Karpas-422 (cell line): Measurements from ENCODE around the gene MAFF. TPM values are rescaled to one million over a fixed set of nuclear protein-coding genes. Genes with fewer than 3 reads are reported as not detected.

ENCODE experiments used
- DNase-seq: peaks from one replicate; pipeline ENCODE4 v3.0.0-alpha.2; 2015
- H2AFZ ChIP-seq: fragments of 200-600 bp; sonication (generic); 2 replicates; pipeline ENCODE4 v1.6.1; 2014; ENCODE audit warnings: antibody characterized with exemption, low read length, mixed read lengths
- H3K27ac ChIP-seq: fragments of 200-600 bp; sonication (generic); 2 replicates; pipeline ENCODE4 v1.5.1; 2014; ENCODE audit warnings: mild to moderate bottlenecking, low read length, moderate library complexity
- H3K27me3 ChIP-seq: fragments of 200-600 bp; sonication (generic); 2 replicates; pipeline ENCODE4 v1.6.1; 2014; ENCODE audit warnings: low read length, mixed read lengths
- H3K36me3 ChIP-seq: fragments of 200-600 bp; sonication (generic); 2 replicates; pipeline ENCODE4 v1.6.1; 2014; ENCODE audit warnings: low read length, mixed read lengths; ENCODE audit not compliant: insufficient read depth
- H3K4me1 ChIP-seq: fragments of 200-600 bp; sonication (generic); 2 replicates; pipeline ENCODE4 v1.6.1; 2014; ENCODE audit warnings: mild to moderate bottlenecking, low read length, mixed read lengths
- H3K4me2 ChIP-seq: fragments of 200-600 bp; sonication (generic); 2 replicates; pipeline ENCODE4 v1.6.1; 2014; ENCODE audit warnings: low read length, low read depth, mild to moderate bottlenecking; ENCODE audit not compliant: poor library complexity, severe bottlenecking
- H3K4me3 ChIP-seq: fragments of 200-600 bp; sonication (generic); 2 replicates; pipeline ENCODE4 v1.5.1; 2014; ENCODE audit warnings: mild to moderate bottlenecking, antibody characterized with exemption, low read length, mixed read lengths
- H3K79me2 ChIP-seq: fragments of 200-600 bp; sonication (generic); 2 replicates; pipeline ENCODE4 v1.6.1; 2014; ENCODE audit warnings: mild to moderate bottlenecking, low read length, mixed read lengths
- H3K9ac ChIP-seq: fragments of 200-600 bp; sonication (generic); 2 replicates; pipeline ENCODE4 v1.6.0; 2014; ENCODE audit warnings: low read length
- H3K9me2 ChIP-seq: fragments of 200-600 bp; sonication (generic), shearing (Covaris generic); replicated peaks from 2 replicates; pipeline ENCODE4 v1.6.0; 2014; ENCODE audit warnings: mild to moderate bottlenecking, low read length, moderate library complexity; ENCODE audit not compliant: insufficient read depth
- H3K9me3 ChIP-seq: fragments of 300-700, 200-600 bp; sonication (generic); 2 replicates; pipeline ENCODE4 v1.6.1; 2014; ENCODE audit warnings: low read length, mixed read lengths
- H4K20me1 ChIP-seq: fragments of 200-600 bp; sonication (generic); 2 replicates; pipeline ENCODE4 v1.6.1; 2014; ENCODE audit warnings: mild to moderate bottlenecking, antibody characterized with exemption, low read length, low read depth; ENCODE audit not compliant: insufficient read depth
- total RNA-seq: library from RNA; depleted of rRNA; stranded (reverse); fragments of >200 nt; shearing (Covaris generic); gene quantifications from 2 replicates; pipeline ENCODE4 v1.2.3, GENCODE V29; 2014; ENCODE audit warnings: low replicate concordance

MAFF gene
- total RNA-seq, 1 experiment from 2014 or later: 2.9 TPM

DNA sequence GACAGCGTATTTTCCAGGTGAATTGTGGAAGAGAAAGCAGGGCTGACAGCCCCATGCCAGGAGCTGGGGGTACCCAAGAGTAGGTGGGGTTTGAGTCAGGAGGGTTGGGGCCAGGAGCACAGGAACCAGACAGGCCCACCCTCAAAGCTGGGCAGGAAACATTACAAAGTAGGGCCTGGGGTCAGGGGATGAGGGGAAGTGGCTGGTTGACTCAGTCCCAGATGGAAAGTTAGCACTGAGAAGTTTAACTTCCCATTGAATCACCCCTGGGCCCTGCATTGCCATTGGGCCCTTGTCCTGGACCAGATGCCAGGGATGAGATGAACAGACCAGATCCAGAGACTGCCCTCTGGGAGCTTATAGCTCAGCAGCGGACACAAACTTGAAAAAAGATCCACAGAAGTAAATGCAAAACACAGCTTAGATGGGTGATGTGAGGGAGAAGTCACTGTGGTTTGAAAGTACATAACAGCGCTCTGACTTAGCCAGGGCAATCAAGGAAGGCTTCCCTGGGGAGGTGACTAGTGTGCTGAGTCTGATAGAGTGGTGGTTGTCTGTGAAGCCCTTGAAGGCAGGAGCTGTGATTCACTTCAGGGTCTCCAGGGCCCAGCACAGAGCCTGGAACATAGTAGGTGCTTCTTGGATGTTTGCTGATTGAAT is 2.2 kb downstream of the MAFF start:
- no peaks in the 10 kb centered on the region for H3K27me3 ChIP-seq
- H3K9ac ChIP-seq: peak overlapping the region; percentile 67
- H3K27ac ChIP-seq: no peak overlapping the region
- no peaks in the 10 kb centered on the region for H3K9me2 ChIP-seq
- peak overlapping the region; percentile 73; the same call in 1 of the 2 replicates for H3K4me3 ChIP-seq
- no peaks in the 10 kb centered on the region for H3K79me2 ChIP-seq
- no peak overlapping the region for H2AFZ ChIP-seq
- no peak for DNase-seq
- H3K9me3 ChIP-seq: no peaks in the 10 kb centered on the region
- peak overlapping the region; percentile 83 for H3K4me2 ChIP-seq
- H3K36me3 ChIP-seq: no peaks in the 10 kb centered on the region
- H3K4me1 ChIP-seq: peaks cover 36% of the 10 kb centered on the region
- H4K20me1 ChIP-seq: peaks cover 21% of the 10 kb centered on the region

DNA sequence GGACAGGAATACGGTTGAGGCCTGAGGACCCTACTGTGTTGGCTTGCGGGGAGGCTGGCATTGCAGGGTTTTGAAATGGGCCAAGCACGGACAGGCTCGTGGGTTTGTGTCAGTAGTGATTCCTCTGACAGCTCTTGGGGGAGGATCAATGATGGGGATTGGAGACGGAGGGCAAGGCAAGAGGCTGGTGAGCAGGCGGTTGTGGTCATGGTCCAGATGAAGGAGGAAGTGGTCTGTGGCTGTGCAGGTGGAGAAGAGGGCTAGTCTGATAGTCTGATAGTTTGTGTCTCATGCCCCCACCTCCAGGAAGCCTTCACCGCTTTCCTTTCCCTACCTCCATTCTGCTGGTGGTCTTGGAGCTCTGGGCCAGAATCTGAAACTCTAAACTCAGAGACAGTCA is 3.0 kb downstream of the MAFF start:
- Histone ChIP-seq H3K4me1 (peaks cover 32% of the 10 kb centered on the region), H3K9me3 (no peaks in the 10 kb centered on the region), H3K27ac (no peak overlapping the region), H3K9me2 (no peaks in the 10 kb centered on the region), H3K27me3 (no peaks in the 10 kb centered on the region), H2AFZ (no peak overlapping the region), H3K36me3 (no peaks in the 10 kb centered on the region), H3K4me3 (no peak overlapping the region), H3K4me2 (peak overlapping the region; percentile 83), H4K20me1 (peaks cover 21% of the 10 kb centered on the region), H3K9ac (no peak overlapping the region), H3K79me2 (no peaks in the 10 kb centered on the region)
- peak; percentile 60 for DNase-seq

DNA sequence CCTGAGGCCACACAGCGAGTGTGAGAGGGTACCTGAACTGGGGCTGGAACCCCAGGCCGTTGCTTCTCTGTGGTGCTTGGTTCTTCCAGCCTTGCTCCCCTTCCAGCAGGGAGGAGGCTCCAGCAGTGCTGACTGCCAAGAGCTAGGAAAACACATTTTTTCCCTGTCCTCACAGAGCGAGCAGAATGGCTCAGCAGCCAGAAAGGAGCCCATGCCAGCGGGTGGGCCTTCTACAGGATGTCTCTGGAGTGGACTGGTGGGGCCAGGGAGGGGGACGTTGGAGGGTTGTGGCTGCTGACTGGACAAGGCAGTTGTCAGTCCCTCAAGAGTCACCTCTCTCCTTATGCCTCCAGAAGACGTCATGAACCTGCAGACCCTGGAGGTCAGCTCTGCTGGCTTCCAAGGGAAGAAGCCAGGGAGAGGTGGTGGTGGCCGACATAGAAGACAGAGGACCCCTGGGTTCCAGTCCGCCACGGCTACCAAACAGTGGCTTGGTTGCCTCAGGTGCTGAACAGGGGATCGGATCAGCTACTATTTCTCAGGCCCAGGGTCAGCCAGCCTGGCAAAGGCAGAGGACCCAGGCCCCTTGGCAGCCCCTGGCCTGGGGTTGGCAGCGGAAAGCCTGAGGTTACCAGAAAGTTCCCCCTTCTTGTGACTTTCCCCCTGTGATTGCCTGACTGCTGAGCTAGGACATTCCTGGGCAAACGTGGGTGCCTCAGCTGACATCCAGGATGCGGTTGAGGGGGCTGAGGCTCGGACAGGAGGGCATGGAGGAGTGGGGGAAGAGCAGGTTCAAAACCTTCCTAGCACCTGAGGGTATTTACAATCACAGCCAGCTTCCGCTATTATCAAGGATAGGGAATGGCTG is 3.7 kb downstream of the MAFF start:
- H3K27ac ChIP-seq: no peak overlapping the region
- no peaks in the 10 kb centered on the region for H3K9me3 ChIP-seq
- no peaks in the 10 kb centered on the region for H3K27me3 ChIP-seq
- no peaks in the 10 kb centered on the region for H3K79me2 ChIP-seq
- no peaks in the 10 kb centered on the region for H3K36me3 ChIP-seq
- peaks cover 21% of the 10 kb centered on the region for H4K20me1 ChIP-seq
- H3K9ac ChIP-seq: no peak overlapping the region
- H3K4me1 ChIP-seq: peaks cover 32% of the 10 kb centered on the region
- no peak for DNase-seq
- no peak overlapping the region for H3K4me2 ChIP-seq
- H3K4me3 ChIP-seq: no peak overlapping the region
- H3K9me2 ChIP-seq: no peaks in the 10 kb centered on the region
- H2AFZ ChIP-seq: no peak overlapping the region

- DNase-seq: no peak
- Histone ChIP-seq H3K4me2 (no peak overlapping the region), H3K27ac (no peak overlapping the region), H2AFZ (no peak overlapping the region), H3K4me1 (peaks cover 22% of the 10 kb centered on the region), H3K9me3 (no peaks in the 10 kb centered on the region), H3K36me3 (no peaks in the 10 kb centered on the region), H3K4me3 (no peak overlapping the region), H3K9ac (no peak overlapping the region), H3K9me2 (no peaks in the 10 kb centered on the region), H3K79me2 (no peaks in the 10 kb centered on the region), H3K27me3 (no peaks in the 10 kb centered on the region), H4K20me1 (peaks cover 21% of the 10 kb centered on the region)
Measured at GRCh38 chr22:38207898-38208432, 6.2 kb downstream of the MAFF start.

GRCh38 chr22:38208551-38208968 is 6.8 kb downstream of the MAFF start:
- DNase-seq: no peak
- no peaks in the 10 kb centered on the region for H3K79me2 ChIP-seq
- peaks cover 20% of the 10 kb centered on the region for H4K20me1 ChIP-seq

DNA sequence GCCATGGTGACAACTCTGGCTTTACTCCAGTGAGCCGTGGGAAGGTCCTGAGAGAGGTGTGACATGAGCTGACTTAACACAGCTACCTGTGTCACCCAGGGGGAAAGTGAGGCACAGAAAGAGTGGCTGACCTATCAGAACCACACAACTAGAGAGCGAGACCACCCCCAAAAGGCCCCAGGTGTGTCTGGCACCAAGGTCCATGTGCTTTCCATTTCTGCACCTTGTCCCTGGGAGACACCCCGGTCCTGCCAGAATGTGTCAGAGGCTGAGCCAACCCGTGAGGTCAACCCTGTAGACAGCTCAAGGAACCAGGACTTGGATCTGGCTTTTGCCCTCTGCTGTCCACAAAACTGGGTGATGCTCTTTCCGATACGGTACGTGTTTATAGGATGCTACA is 9.8 kb downstream of the MAFF start:
- no peaks in the 10 kb centered on the region for H4K20me1 ChIP-seq
- H3K27ac ChIP-seq: no peak overlapping the region
- no peaks in the 10 kb centered on the region for H3K27me3 ChIP-seq
- H3K36me3 ChIP-seq: no peaks in the 10 kb centered on the region
- H3K4me1 ChIP-seq: peaks cover 5% of the 10 kb centered on the region; the same call in 1 of the 2 replicates
- no peak overlapping the region for H3K4me2 ChIP-seq
- H3K9ac ChIP-seq: no peak overlapping the region
- H3K79me2 ChIP-seq: no peaks in the 10 kb centered on the region
- DNase-seq: no peak
- no peak overlapping the region for H2AFZ ChIP-seq
- no peaks in the 10 kb centered on the region for H3K9me2 ChIP-seq
- no peaks in the 10 kb centered on the region for H3K9me3 ChIP-seq
- H3K4me3 ChIP-seq: no peak overlapping the region

More at GRCh38 chr22:38208551-38208968, 6.8 kb downstream of the MAFF start:
- Histone ChIP-seq H3K9me2 (no peaks in the 10 kb centered on the region), H3K9ac (no peak overlapping the region), H3K4me3 (no peak overlapping the region), H3K27ac (no peak overlapping the region), H3K36me3 (no peaks in the 10 kb centered on the region), H3K27me3 (no peaks in the 10 kb centered on the region), H3K4me2 (no peak overlapping the region), H3K9me3 (no peaks in the 10 kb centered on the region), H3K4me1 (peaks cover 20% of the 10 kb centered on the region), H2AFZ (no peak overlapping the region)

DNA sequence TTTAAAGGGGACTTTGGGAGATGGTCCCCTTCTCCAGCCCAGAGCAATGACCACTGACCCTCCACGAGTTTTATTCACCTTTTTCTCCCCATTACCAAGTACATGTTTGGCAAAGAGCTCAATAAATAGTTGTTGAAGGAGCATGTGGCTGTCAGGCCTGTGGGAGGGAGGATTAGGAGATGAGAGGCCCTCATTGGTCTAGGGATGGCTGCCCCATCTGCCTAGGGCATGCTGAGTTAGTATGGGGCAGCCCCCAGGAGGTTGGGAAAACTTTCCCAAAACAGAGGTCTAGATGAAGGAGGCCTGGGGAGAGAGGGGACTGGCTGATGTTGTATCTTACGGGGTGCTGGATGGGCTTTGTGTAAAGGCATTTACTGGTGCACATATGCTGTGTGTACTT is 10.6 kb downstream of the MAFF start:
- H2AFZ ChIP-seq: no peak overlapping the region
- H3K27ac ChIP-seq: no peak overlapping the region
- no peaks in the 10 kb centered on the region for H3K36me3 ChIP-seq
- H3K4me3 ChIP-seq: no peak overlapping the region
- no peaks in the 10 kb centered on the region for H3K27me3 ChIP-seq
- no peak for DNase-seq
- H3K79me2 ChIP-seq: no peaks in the 10 kb centered on the region
- no peaks in the 10 kb centered on the region for H3K9me3 ChIP-seq
- no peaks in the 10 kb centered on the region for H3K9me2 ChIP-seq
- H3K4me2 ChIP-seq: no peak overlapping the region
- no peaks in the 10 kb centered on the region for H4K20me1 ChIP-seq
- H3K9ac ChIP-seq: no peak overlapping the region
- H3K4me1 ChIP-seq: peaks cover 5% of the 10 kb centered on the region; the same call in 1 of the 2 replicates

- Histone ChIP-seq H3K27me3 (no peaks in the 10 kb centered on the region), H3K4me1 (peaks cover 5% of the 10 kb centered on the region; the same call in 1 of the 2 replicates), H3K27ac (no peak overlapping the region), H3K36me3 (no peaks in the 10 kb centered on the region), H3K9me2 (no peaks in the 10 kb centered on the region), H3K4me2 (no peak overlapping the region), H2AFZ (no peak overlapping the region), H3K79me2 (no peaks in the 10 kb centered on the region), H4K20me1 (no peaks in the 10 kb centered on the region), H3K9me3 (no peaks in the 10 kb centered on the region), H3K4me3 (no peak overlapping the region), H3K9ac (no peak overlapping the region)
- no peak for DNase-seq
Measured at GRCh38 chr22:38213319-38213989, 11.7 kb downstream of the MAFF start.
